ENCODE results near the gene PPFIA2.

DNA sequence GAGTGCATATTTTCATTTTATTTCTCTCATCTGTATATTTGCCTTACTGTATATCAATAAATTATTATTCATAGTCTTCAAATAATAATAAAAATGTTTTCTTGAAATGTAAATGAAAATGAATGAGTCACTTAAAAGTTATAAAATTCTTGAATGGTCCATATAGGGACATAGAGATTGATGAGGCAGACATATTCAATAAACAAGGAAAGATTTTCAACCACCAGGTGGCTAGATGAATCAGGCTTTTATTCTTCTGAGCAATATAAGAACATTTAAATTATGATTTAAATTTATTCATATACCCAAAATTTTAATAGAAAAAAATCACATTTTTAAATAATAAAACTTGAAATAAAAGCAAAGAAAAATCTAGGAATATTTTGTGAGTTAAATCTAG lies 431.7 kb downstream of the PPFIA2 start:
- TF ChIP-seq ZFX (IDR thresholded peaks at IDR 0.05): no peak
- TF ChIP-seq, protein P1, sequence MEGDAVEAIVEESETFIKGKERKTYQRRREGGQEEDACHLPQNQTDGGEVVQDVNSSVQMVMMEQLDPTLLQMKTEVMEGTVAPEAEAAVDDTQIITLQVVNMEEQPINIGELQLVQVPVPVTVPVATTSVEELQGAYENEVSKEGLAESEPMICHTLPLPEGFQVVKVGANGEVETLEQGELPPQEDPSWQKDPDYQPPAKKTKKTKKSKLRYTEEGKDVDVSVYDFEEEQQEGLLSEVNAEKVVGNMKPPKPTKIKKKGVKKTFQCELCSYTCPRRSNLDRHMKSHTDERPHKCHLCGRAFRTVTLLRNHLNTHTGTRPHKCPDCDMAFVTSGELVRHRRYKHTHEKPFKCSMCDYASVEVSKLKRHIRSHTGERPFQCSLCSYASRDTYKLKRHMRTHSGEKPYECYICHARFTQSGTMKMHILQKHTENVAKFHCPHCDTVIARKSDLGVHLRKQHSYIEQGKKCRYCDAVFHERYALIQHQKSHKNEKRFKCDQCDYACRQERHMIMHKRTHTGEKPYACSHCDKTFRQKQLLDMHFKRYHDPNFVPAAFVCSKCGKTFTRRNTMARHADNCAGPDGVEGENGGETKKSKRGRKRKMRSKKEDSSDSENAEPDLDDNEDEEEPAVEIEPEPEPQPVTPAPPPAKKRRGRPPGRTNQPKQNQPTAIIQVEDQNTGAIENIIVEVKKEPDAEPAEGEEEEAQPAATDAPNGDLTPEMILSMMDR (conservative IDR thresholded peaks at IDR 0.05): peak; percentile 9; the same call in 1 of the 2 replicates
